GM18519 (cell line): ENCODE data around the gene NEGR1.

Source experiments
- ATAC-seq: cut with Tn5 transposase; IDR thresholded peaks from one replicate; pipeline ENCODE4 v1.9.1; 2021; ENCODE audit warnings: mild to moderate bottlenecking, moderate library complexity; ENCODE audit not compliant: unreplicated experiment, low FRiP score

Gene NEGR1

GRCh38 chr1:72129869-72130268 is 152.5 kb downstream of the NEGR1 start:
- ATAC-seq: no peak

GRCh38 chr1:72122099-72122880 is 160.0 kb downstream of the NEGR1 start:
- ATAC-seq: no peak

GRCh38 chr1:72119491-72119890 is 162.8 kb downstream of the NEGR1 start:
- ATAC-seq: no peak

GRCh38 chr1:72117621-72118020 is 164.7 kb downstream of the NEGR1 start:
- no peak for ATAC-seq

- no peak for ATAC-seq
These were observed 167.0 kb downstream of the NEGR1 start for GRCh38 chr1:72115290-72115689.

DNA sequence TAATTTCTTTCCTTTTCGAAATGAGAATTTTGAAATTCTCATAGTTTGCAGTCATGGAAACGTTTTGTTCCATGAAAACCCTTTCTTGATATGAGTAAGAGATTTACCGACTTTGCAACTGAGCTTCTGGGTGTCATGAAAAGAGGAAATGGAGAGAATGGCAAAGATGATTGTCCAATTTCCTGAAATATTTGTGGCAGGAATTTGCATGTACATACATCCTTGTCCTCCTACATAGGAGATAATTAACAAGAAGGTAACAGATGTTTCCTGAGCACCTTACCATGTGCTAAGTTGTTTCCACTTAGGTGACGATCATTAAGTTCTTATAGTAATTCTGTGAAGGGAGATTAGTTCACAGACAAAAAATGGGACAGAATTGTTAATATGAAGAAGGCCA is 170.7 kb downstream of the NEGR1 start:
- ATAC-seq: no peak

GRCh38 chr1:72109916-72110315 is 172.4 kb downstream of the NEGR1 start:
- ATAC-seq: no peak

DNA sequence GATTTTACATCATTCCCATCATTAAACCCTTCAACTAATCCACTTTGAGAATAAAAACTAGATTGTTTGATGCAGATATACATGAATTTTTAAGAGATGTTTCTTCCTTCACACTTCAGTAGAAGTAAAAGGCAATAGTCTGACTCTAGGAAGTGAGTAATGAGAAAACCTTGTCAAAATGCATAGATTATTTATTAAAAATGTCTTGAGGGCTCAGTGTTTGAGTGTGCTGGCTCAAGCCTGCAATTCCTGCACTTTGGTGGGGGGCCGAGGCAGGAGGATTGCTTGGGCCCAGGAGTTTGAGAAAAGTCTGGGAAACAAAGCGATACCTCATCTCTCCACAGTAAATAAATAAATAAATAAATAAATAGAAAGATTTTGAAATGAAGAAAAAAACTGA is 177.1 kb downstream of the NEGR1 start:
- no peak for ATAC-seq

GRCh38 chr1:72101840-72102632 is 180.3 kb downstream of the NEGR1 start:
- no peak for ATAC-seq

DNA sequence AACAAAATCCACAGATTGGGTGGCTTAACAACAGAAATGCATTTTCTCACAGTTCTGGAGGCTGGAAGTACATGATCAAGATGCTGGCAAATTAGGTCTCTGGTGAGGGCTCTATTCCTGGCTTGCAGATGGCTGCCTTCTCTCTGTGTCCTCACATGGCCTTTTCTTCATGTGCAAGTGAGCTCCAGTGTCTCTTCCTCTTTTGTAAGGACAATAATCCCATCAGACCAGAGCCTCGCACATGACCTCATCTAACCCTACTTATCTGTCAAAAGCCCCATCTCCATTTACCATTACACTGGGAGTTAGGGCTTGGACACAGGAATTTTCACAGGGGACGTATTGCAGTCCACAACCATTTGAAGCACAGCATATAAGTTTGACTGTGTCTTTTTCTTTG is 181.6 kb downstream of the NEGR1 start:
- ATAC-seq: no peak

DNA sequence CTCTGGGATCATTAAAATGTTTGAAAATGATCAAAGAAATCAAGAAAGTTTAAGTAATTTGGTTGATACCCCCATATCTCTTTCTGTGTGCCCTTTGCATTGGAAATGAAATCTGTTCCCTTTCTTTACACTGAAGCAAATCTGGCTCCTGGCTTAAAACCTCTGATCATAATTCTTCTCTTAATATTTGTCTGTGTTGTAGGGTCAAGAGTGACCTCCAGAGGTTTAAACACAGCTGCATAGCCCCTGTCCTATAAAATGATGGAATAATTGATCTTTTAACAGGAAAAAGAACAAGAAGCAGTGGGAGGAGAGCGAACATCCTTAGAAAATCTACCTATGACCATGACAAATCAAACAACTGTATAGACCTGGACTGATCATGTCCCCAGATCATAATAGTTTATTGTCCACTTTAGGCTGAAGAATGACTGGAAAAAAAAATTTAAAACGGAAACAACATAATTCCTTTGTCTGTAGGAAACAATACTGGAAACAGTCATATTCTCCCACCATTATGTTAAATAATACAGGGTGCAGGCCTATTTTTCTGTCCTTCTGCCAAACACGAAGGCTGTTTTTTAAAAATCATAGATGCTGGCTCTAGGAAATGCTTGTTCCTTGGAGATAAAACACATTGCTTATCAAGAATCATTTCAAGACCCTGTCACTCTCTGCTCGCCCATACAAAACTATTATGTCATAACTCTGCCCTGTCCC is 184.3 kb downstream of the NEGR1 start:
- no peak for ATAC-seq

DNA sequence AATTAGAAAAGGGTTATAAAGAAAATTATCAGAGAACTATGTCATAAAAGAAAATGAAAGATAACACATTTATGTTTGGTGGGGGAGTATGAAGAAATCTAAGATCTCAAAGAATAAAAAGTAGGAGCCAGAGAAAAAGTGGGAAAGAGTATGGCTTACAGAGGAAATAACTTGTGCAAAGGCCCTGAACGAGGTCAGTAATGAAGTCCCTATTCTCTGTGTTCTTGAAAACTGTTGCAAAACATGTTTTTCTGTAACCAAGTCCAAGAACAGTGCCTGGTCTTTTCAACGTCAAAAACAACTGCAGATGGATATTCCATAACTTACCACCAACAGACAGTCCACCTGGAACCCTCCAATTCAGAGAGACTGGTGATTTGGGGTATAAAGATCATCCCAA is 188.1 kb downstream of the NEGR1 start:
- no peak for ATAC-seq

GRCh38 chr1:72086394-72086793 is 195.9 kb downstream of the NEGR1 start:
- ATAC-seq: no peak

- no peak for ATAC-seq
These were observed 206.9 kb downstream of the NEGR1 start for GRCh38 chr1:72075425-72075824.

GRCh38 chr1:72066431-72066830 is 215.9 kb downstream of the NEGR1 start:
- no peak for ATAC-seq

DNA sequence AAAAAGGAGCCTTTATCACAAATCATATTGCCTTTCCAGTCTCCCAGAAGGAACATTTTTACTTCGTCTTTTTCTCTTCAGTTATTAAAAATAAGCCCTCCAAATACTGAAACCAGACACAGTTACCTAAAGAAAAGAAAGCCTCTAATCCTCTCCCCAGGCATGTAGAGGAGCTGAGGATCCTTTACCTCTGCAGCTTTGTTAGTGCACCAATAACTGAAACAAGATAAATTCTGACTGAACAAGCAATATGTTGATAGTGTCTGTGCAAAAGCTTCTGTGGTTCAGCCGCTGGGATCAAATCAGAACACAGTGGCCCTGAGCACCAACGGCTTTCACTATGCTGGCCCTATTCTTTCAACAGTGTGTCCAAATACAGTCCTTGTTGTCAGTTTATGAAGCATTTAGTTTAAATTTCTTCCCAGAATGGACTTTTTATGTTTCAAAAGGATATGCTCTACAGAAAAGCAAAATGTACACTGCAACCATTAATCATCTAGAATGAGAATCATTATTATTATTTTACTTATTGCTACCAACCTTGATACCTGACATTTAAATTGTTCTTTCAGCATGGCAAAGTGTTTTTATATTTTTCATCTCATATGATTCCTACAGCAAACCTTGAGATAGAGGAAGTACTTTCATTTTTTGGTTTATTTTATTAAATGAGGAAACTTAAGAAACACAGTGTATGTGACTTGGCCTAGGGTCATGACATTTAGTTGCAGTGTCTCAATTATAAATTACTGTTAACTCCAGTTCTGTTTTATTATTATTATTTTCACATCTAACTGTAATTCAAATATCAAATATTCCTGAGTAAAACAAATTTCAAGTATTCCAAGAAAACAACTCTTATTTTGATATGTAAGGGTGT is 217.9 kb downstream of the NEGR1 start:
- no peak for ATAC-seq

- ATAC-seq: no peak
These were observed 218.8 kb downstream of the NEGR1 start for GRCh38 chr1:72063364-72064044.

DNA sequence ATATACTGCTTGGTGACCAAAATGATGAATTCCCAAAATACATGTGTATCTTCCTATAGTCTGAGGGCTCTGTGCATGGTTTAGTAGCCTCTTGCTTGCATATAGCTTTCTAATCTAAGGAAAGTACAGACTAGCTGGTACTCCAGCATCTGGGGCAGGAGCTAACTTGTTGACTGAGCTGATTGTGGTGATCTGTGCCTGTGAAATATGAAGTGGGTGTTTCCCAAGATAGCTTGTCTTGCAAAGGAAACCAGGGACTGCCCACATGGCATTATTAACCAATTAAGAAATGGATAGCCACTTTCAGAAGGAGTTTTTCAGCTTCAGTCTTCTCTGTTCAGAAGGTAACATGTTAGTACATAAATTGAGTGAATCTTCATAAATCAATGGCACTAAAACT is 219.8 kb downstream of the NEGR1 start:
- no peak for ATAC-seq

- no peak for ATAC-seq
These were observed 221.7 kb downstream of the NEGR1 start for GRCh38 chr1:72060466-72061245.
